Measurements from ENCODE around the gene CRIP1. TPM values are rescaled to one million over a fixed set of nuclear protein-coding genes. Genes with fewer than 3 reads are reported as not detected.
A peak's percentile ranks its signal among the peaks of the same experiment; 100 is the strongest.

Gene CRIP1
- polyA plus RNA-seq, 3 donors = 688 to 2,084 (median 1,032) TPM

GRCh38 chr14:105471823-105472485, 14.7 kb upstream of the CRIP1 start:
- H3K4me3 ChIP-seq (replicated peaks in 1 of 3; ENCODE audit: low read depth in 2 of 3, low read length in 3 of 3) = no peak overlapping the region
- Mint-ChIP-seq H3K9me3 (peaks cover 0 to 11% (median 2%) of the 10 kb centered on the region in 7 donors), H3K36me3 (peaks cover 4 to 12% of the 10 kb centered on the region in 2 donors), H3K4me3 (peak overlapping the region in 1 of 2 donors; percentile 60), H3K27me3 (ENCODE audit: low read depth in 3 of 3) (peaks cover 25 to 40% (median 31%) of the 10 kb centered on the region in 3 donors), H3K4me1 (peaks cover 11% of the 10 kb centered on the region), H3K27ac (peak overlapping the region in 1 of 7 donors; percentile 20)
- peaks cover 17 to 22% of the 10 kb centered on the region in 2 donors for H3K4me1 ChIP-seq (ENCODE audit: control insufficient read depth in 1 of 2, insufficient read depth in 2 of 2, low read length in 2 of 2)
- H3K9ac ChIP-seq (ENCODE audit: insufficient read depth, low read length, poor library complexity, severe bottlenecking) = no peak overlapping the region
- intact Hi-C loops (cut with micrococcal nuclease) = loop anchor here in 1 of 2 donors (5.0 kb wide), 1 partner anchor 85 kb away; no protein-coding TSS in a partner anchor
- H3K4me2 ChIP-seq (replicated peaks; ENCODE audit: extremely low read depth, low read length, poor library complexity, severe bottlenecking) = no peak overlapping the region
- no peak overlapping the region for H2AFZ ChIP-seq (ENCODE audit: insufficient read depth, low read depth, low read length, poor library complexity, severe bottlenecking)
- H3K79me2 ChIP-seq (ENCODE audit: insufficient read depth, low read length) = no peaks in the 10 kb centered on the region
- H3K9me3 ChIP-seq (replicated peaks in 1 of 2; ENCODE audit: control insufficient read depth in 1 of 2, insufficient read depth in 1 of 2, low read length in 2 of 2) = peaks cover under 1 to 19% of the 10 kb centered on the region in 2 donors
- H3K36me3 ChIP-seq (replicated peaks in 1 of 2; ENCODE audit: control insufficient read depth in 1 of 2, insufficient read depth in 2 of 2, low read length in 2 of 2) = peaks cover 16 to 25% of the 10 kb centered on the region in 2 donors
- H4K20me1 ChIP-seq (ENCODE audit: insufficient read depth, low read length) = peaks cover 7% of the 10 kb centered on the region
- no peak for DNase-seq
- TF ChIP-seq, protein P1, sequence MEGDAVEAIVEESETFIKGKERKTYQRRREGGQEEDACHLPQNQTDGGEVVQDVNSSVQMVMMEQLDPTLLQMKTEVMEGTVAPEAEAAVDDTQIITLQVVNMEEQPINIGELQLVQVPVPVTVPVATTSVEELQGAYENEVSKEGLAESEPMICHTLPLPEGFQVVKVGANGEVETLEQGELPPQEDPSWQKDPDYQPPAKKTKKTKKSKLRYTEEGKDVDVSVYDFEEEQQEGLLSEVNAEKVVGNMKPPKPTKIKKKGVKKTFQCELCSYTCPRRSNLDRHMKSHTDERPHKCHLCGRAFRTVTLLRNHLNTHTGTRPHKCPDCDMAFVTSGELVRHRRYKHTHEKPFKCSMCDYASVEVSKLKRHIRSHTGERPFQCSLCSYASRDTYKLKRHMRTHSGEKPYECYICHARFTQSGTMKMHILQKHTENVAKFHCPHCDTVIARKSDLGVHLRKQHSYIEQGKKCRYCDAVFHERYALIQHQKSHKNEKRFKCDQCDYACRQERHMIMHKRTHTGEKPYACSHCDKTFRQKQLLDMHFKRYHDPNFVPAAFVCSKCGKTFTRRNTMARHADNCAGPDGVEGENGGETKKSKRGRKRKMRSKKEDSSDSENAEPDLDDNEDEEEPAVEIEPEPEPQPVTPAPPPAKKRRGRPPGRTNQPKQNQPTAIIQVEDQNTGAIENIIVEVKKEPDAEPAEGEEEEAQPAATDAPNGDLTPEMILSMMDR (IDR thresholded peaks at IDR 0.05) = no peak
- H3K27me3 ChIP-seq (ENCODE audit: control insufficient read depth in 2 of 2, insufficient read depth in 2 of 2, low read length in 2 of 2) = peaks cover 21 to 34% of the 10 kb centered on the region in 2 donors
- no peak overlapping the region for H3K27ac ChIP-seq (ENCODE audit: low read depth in 1 of 2, low read length in 2 of 2)
- WGBS (ENCODE audit: insufficient coverage) = 90% methylated on average over 6 of the region's 8 CpGs

DNA sequence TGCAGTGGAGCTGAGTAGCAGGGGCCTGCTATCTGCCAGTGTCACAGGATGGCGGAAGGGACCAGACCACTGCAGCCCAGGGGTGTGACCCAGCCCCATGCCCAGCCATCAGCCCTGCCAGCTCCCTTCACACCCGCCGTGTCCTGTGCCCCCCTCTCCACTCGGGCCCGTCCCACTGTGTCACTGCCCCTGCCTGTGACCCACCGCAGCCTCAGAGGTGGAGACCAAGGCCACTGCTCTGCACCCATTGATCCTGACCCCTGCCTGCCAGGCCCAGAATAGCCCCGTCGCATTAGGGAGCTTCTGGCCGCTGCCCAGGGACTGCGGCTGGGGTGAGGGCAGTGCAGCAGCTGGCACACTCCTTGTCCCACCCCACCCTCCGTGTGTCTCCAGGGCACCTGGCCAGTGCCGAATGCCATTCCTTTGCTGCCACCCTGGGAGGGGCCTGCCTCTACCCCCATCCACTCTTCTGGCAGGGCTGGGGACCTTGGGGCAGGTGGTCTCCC, 14.1 kb upstream of the CRIP1 start:
- Mint-ChIP-seq H3K27ac (no peak overlapping the region), H3K4me3 (peak overlapping the region in 1 of 2 donors; percentile 60), H3K27me3 (ENCODE audit: low read depth in 3 of 3) (peaks cover 31 to 46% (median 37%) of the 10 kb centered on the region in 3 donors), H3K9me3 (peaks cover 5 to 17% (median 6%) of the 10 kb centered on the region in 7 donors), H3K4me1 (peaks cover 15% of the 10 kb centered on the region), H3K36me3 (peaks cover 4 to 13% of the 10 kb centered on the region in 2 donors)
- Histone ChIP-seq H3K9me3 (replicated peaks in 1 of 2; ENCODE audit: control insufficient read depth in 1 of 2, insufficient read depth in 1 of 2, low read length in 2 of 2) (peaks cover 5 to 23% of the 10 kb centered on the region in 2 donors), H3K4me1 (ENCODE audit: control insufficient read depth in 1 of 2, insufficient read depth in 2 of 2, low read length in 2 of 2) (peaks cover 17 to 27% of the 10 kb centered on the region in 2 donors), H3K9ac (ENCODE audit: insufficient read depth, low read length, poor library complexity, severe bottlenecking) (no peak overlapping the region), H3K36me3 (replicated peaks in 1 of 2; ENCODE audit: control insufficient read depth in 1 of 2, insufficient read depth in 2 of 2, low read length in 2 of 2) (peaks cover 10 to 20% of the 10 kb centered on the region in 2 donors), H2AFZ (ENCODE audit: insufficient read depth, low read depth, low read length, poor library complexity, severe bottlenecking) (no peak overlapping the region), H3K27ac (ENCODE audit: low read depth in 1 of 2, low read length in 2 of 2) (no peak overlapping the region), H3K4me3 (replicated peaks in 1 of 3; ENCODE audit: low read depth in 2 of 3, low read length in 3 of 3) (no peak overlapping the region), H4K20me1 (ENCODE audit: insufficient read depth, low read length) (peaks cover 7% of the 10 kb centered on the region), H3K27me3 (ENCODE audit: control insufficient read depth in 2 of 2, insufficient read depth in 2 of 2, low read length in 2 of 2) (peaks cover 21 to 40% of the 10 kb centered on the region in 2 donors), H3K79me2 (ENCODE audit: insufficient read depth, low read length) (no peaks in the 10 kb centered on the region), H3K4me2 (replicated peaks; ENCODE audit: extremely low read depth, low read length, poor library complexity, severe bottlenecking) (no peak overlapping the region)
- intact Hi-C loops (cut with micrococcal nuclease) = loop anchor here in 1 of 2 donors (5.0 kb wide), 1 partner anchor 85 kb away; no protein-coding TSS in a partner anchor
- no peak for DNase-seq
- TF ChIP-seq, protein P1 (IDR thresholded peaks at IDR 0.05) = no peak
- WGBS (ENCODE audit: insufficient coverage) = 94% methylated on average over 12 of the region's 12 CpGs

Measured in CD14-positive monocyte (primary cell).